GM19193 (cell line): ENCODE data around the gene INO80E.
A peak's percentile ranks its signal among the peaks of the same experiment; 100 is the strongest.

Experiments
- POLR2A ChIP-seq: IDR thresholded peaks from 4 replicates; pipeline ENCODE4 v1.6.1; 2011; ENCODE audit not compliant: insufficient read depth, insufficient read length; ENCODE audit errors: extremely low read depth

Gene INO80E, protein sequence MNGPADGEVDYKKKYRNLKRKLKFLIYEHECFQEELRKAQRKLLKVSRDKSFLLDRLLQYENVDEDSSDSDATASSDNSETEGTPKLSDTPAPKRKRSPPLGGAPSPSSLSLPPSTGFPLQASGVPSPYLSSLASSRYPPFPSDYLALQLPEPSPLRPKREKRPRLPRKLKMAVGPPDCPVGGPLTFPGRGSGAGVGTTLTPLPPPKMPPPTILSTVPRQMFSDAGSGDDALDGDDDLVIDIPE

DNA sequence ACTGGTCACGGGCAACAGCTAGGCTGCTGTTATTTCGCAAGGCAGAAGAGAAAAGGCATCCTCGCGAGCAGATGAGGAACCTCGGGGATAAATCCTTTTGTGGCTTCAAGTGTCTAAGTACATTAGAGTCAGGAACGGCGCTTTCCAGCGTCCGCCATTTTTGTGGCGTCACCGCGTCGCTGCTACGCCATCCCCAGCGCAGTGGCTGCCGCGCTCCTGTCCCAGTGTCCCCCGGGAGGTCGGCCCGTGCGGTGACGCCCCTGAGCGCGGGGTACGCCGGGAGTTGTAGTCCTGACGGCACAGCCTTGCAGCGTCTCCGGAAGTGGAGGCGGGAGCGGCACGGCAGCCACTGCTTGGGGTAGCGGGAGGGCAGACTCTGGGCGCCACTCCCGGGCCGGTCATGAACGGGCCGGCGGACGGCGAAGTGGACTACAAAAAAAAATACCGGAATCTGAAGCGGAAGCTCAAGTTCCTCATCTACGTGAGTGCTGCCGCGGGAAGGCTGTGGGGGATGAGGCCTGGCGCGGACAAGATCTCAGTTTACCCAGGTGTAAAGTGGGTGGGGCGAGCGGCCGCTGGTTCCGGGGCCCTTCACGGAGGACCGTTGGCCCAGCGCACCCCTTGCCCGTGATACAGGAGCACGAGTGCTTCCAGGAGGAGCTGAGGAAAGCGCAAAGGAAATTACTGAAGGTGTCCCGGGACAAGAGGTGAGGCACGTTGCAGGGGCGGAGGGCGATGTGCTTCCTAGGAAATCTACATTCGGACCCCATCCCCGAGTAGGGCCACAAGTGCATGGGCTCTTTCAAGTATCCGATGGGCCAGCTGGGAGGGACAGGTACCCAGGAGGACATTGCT is at the start of gene INO80E:
Gene INO80E (plus strand): TSS at position 331 of the 855 bp plus-strand sequence. CDS start 70 bp downstream, at position 401.
- peak; percentile 85 for TF ChIP-seq POLR2A

DNA sequence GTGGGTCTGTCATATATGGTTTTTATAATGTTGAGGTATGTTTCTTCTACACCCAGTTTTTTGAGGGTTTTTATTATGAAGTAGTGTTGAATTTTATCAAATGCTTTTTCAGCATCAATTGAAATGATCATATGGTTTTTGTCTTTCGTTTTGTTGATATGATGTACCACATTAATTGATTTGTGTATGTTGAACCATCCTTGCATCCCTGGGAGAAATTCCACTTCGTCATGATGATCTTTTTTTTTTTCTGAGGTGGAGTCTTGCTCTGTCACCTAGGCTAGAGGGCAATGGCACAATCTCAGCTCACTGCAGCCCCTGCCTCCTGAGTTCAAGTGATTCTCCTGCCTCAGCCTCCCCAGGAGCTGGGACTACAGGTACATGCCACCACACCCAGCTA is 48.1 kb upstream of the INO80E start:
- TF ChIP-seq POLR2A = no peak

DNA sequence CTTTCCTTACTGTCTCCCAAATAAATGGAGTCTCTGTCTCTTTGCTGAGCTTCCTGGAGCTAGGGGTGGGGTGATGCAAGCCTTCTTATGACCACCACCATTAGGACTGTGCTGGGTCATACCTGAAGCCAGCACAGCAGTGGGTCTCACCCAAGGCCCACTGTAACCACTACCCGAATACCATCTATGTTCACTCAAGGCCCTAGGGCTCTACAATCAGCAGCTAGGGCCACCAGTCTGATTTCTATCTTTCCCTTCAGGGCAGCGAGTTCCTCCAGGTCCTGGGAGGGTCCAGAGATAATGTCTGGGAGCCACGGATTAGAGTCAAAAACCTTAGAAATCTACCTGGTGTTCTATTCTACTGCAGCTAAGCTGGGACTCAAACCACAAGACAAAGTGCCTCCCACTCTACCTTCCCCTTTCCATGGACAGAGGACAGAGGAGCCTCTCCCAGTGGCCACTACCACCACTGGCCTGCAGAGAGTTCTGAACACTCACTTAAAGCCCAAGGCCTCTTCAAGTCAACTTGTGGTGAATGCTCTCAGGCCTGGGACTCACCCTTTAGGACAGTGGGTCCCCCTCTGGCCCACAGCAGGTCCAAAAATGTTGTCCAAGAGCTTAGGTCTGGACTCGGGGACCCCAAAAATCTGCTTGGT is 45.1 kb upstream of the INO80E start:
- TF ChIP-seq POLR2A = no peak

DNA sequence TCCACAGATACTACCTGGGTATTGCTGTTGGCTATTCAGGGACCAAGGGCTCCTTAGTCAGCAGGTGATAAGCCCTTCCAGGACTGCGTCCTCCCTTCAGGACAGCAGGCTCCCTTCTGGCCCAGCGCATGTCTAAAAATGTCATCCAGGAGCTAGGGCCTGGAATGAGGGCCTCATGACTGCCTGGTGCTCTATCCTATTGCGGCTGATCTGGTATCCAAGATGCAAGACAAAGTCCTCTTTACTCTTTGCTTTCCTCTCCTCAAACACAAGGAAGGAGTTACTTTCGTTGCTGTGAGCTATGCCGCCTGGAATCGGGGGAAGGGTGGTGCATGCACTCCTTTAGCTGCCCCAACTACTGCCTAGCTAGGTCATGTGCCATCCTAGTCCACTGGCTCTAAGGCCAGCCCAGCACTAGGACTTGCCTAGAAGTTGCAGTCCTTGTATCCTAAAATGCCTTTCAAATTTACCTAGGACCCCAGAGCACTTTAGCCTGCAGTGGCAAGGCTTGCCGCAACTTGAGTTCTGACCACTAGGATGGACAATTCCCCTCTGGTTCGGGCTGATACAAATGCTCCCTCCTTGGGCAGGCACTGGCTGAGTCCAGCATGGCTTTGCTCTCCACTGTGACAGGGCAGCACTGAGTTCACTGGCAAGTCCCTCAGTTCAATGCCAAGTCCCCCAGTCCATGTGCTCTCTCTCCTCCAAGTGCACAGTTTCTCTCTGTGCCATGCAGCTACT is 44.2 kb upstream of the INO80E start:
- TF ChIP-seq POLR2A = no peak

DNA sequence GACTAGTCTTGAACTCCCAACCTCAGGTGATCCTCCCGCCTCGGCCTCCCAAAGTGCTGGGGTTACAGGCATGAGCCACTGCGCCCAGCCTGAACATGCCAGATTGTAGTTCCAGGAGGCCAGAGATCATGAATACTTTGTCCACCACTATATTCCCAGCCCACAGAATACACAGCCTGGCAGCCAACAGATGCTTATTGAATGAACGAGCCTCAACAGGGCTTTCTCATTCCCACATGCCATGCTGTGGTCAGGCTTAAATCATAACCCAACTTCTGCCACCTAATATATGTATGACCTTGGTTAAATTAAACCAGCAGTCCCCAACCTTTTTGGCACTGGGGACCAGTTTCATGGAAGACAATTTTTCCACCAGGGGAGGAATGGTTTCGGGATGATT is 37.3 kb upstream of the INO80E start:
- TF ChIP-seq POLR2A = no peak

DNA sequence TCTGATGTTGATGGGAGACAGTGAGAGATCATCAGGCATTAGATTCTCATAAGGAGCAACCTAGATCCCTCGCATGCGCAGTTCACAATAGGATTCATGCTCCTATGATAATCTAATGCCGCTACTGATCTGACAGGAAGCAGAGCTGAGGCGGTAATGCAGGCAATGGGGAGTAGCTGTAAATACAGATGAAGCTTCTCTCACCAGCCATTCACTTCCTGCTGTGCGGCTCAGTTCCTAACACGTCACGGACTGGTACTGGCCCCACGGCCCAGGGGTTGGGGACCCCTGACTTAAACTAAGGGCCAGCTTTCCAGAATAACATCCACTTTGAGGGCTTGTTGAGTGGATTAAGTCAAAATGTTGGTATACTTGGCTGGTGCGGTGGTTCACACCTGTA is 36.7 kb upstream of the INO80E start:
- TF ChIP-seq POLR2A = no peak

DNA sequence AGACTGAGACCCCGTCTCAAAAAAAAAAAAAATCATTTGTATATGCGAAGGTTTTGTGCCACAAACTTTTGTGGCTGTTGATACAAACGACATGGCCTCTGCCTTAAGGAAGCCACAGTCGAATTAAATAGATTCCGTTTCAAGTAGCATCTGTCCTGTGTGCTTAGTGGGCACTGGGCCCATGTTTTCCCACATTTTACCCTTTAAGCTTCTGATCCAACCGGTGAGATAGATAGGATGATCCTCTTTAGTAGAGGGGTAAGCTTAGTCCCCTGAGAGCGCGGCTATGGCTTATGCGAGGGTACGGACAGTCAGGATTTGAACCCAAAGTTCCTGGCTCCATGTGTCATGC is 34.9 kb upstream of the INO80E start:
- TF ChIP-seq POLR2A = no peak

DNA sequence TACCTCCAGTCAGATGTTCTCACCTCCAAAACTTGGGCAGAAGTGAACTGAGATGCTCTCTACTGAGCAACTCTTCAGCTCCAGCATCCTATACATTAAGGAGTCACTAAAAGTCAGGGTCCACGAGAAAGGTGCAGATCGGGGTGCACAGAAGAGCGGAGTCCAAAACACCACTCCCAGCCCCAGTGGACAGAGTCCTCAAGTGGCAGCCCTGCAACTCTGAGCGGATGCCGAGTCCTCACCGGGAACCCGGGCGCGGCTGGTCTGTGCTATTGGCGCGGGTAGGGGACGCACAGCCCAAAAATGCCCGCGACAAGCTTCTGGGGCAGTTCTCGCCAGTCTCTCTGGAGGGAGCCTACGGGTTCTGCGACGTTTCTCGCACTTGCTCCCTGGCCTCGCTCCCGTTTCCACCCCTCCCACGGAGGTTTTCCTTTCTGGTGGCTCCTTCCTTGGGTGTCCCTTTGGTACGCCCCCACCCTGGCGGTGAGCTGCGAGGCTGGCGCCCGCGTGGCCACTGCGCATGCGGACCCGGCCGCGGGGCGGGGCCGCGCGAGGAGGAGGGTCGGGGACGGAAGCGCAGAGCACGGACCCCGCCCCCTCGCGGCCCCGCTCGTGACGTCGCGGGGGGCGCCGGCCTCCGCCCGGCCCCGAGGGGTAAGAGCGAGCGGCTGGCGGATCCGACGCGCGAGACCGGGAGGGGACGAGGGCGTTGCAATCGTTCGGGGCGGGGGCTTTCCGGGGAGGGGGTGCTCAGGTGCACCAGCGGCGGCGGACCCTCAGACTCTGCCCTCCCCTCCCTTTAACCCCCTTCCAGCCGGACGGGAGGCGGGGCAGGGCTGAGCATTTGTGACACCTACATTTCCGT is 34.3 kb upstream of the INO80E start, which contains the start of gene TMEM219:
Gene TMEM219 (plus strand): TSS at position 601 of the 865 bp plus-strand sequence. CDS start 1,065 bp downstream, outside the sequence.
- TF ChIP-seq POLR2A = peak; percentile 72

DNA sequence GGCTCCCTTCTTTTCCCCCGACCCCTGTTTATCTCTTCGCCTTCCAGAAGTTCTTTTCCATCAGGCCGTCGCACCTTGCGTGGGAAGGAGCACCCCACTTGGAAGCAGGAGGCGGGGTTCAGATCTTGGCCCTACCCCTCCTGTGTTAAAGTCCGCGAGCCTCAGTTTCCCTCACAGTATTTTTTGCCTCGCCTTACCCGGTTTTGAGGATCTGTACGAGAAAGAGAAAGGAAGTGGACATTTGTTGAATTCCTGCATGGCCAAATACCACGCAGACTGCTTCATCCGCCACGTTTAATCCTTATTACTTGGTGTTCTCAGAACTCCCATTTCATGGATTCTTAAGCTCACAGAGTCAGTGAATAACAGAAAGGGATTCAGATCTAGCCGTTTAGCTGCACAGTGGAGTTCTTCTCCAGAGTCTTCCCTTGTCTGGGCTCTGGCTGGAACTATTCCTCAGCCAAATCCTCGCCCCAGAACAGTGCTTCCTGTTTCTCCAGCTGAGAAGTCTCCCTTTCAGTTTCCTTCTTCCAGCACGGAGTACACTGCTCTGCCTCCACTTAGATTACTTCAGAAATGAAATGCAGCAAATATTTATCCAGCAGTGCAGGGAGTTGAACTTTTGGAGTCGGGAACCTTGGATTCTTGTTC is 33.6 kb upstream of the INO80E start:
- no peak for TF ChIP-seq POLR2A

DNA sequence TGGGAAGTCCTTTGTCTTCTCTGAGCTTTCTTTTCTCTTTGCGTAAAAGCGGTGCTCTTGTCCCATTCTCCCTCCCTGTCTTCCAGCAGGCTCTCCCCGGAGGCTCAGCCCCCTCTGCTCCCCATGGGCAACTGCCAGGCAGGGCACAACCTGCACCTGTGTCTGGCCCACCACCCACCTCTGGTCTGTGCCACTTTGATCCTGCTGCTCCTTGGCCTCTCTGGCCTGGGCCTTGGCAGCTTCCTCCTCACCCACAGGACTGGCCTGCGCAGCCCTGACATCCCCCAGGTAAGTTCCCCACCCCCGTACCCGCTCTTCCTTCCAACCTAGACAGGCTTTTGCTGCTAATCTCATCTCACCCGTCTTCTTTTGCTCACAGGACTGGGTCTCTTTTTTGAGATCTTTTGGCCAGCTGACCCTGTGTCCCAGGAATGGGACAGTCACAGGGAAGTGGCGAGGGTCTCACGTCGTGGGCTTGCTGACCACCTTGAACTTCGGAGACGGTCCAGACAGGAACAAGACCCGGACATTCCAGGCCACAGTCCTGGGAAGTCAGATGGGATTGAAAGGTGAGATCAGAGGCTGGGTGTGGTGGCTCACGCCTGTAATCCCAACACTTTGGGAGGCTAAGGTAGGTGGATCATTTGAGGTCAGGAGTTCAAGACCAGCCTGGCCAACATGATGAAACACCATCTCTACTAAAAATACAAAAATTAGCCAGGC is 32.9 kb upstream of the INO80E start:
- TF ChIP-seq POLR2A = no peak

DNA sequence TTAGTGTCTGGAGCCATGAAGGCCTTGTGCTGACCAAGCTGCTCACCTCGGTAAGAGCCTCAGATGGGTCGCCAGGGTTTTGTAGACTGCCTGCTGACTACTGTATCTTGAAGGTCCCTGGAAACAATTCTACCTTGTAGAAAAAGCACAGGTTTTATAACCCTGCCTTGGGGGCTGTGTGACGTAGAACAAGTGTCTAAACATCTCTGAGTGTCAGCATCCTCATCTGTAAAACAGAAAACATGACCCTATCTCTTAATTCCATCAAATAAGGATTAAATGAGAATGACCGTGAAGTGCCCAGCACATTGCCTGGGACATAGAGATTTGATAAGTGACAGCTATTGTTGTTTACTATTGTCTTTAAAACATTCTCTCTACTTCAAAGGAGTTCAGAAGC is 27.8 kb upstream of the INO80E start:
- TF ChIP-seq POLR2A = no peak

DNA sequence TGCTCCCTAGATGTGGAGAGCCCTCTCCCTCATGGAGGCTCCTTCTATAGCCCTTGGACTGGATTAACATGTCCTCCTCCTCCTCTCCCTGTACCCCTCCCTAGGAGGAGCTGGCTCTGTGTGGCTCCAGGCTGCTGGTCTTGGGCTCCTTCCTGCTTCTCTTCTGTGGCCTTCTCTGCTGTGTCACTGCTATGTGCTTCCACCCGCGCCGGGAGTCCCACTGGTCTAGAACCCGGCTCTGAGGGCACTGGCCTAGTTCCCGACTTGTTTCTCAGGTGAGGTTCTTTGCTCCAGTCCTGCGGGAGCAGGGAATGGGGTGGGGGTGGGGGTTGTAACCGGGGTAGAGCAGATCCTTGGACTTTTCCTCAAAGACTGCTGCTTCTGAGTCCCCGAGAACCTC is 24.7 kb upstream of the INO80E start:
- TF ChIP-seq POLR2A = no peak

DNA sequence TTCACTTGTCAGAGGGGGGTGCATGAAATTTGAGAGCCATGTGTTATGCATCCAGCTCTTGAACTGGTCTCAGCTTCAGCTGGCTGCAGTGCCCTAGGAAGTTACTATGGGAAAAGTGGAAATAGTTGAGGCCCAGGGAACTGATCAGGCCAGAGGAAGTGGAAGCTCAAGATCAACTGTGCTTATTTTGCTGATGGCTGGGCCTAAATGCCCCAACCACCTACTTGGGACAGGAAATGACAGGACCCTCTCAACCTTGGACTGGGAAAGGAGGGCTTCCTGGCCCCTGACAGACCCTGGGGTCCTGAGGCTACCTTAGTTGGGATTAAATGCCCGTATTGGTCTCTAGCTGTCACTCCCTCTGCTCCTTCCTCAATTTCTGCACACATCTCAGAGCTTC is 23.5 kb upstream of the INO80E start:
- no peak for TF ChIP-seq POLR2A
